Upper lobe of right lung (tissue), 1 donor: ENCODE measurements around the gene GSKIP. TPM values are rescaled to one million over a fixed set of nuclear protein-coding genes. Genes with fewer than 3 reads are reported as not detected.

ENCODE experiments used
- ATAC-seq: fragments of 200-7000 bp; cut with Tn5 transposase; one replicate; pipeline ENCODE4 v1.9.1; 2020; ENCODE audit warnings: mild to moderate bottlenecking, moderate library complexity
- DNase-seq: peaks from one replicate; pipeline ENCODE4 v3.0.0-alpha.2; 2020
- H3K27ac ChIP-seq: fragments of 200-600 bp; one replicate; pipeline ENCODE4 v1.8.0; 2022
- H3K27me3 ChIP-seq: fragments of 200-600 bp; one replicate; pipeline ENCODE4 v1.8.0; 2022; ENCODE audit warnings: mild to moderate bottlenecking
- H3K36me3 ChIP-seq: fragments of 200-600 bp; one replicate; pipeline ENCODE4 v1.8.0; 2022
- H3K4me1 ChIP-seq: fragments of 200-600 bp; one replicate; pipeline ENCODE4 v1.8.0; 2022
- H3K4me3 ChIP-seq: fragments of 200-600 bp; one replicate; pipeline ENCODE4 v1.8.0; 2022; ENCODE audit warnings: mild to moderate bottlenecking
- H3K9me3 ChIP-seq: fragments of 200-600 bp; one replicate; pipeline ENCODE4 v1.8.0; 2022
- intact Hi-C: fragments of 100-400 bp; cut with DNase I; formaldehyde crosslinking; loops from one replicate; pipeline ENCODE4 v1.11.0; 2022
- total RNA-seq: library from RNA; stranded (reverse); fragmentation: NEBNext Ultra II Directional; extraction: Animal tissue kit (Norgen Biotek cat#: 25700); gene quantifications from one replicate; pipeline ENCODE4 v1.2.1, GENCODE V29; 2021
- TF ChIP-seq, protein P1 (sequence below): fragments of 200-600 bp; IDR thresholded peaks from one replicate; pipeline ENCODE4 v1.8.0; 2022; ENCODE audit warnings: antibody characterized with exemption
- donor health status: DM: no; HTN: yes; CAD: no; lungs with severe emphysema.

GSKIP gene
- total RNA-seq, 1 donor from 2014 or later, result 13.9 TPM

DNA sequence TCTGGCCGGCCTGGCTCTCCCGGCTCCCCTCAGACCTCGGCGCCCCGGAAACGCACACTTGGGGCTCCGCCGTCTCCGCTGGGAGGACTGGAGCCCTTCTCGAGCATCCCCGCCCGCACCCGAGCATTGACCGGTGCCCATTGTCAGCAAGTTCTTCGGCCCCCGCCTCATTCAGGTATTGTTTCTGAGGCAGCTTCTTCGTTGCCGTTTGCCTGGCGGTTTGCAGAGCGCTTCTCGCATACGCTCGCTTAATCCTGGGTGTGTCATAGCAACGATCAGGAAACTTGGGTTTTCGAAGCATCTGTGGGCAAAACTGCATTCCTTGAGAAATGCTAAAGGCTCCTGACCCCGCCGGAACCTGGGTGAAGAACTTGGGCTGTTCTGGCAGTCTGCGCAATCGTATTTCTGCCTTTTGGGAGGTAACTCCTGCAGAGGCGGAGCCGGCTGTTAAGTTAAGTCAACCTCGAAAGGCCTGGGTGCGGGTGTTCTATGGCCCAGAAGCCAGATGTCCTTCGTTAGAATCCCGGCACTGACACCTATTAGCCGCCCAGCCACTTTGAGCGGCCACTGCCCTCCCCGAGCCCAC is 518 bp downstream of the GSKIP start:
- H3K4me3 ChIP-seq, result peak overlapping the region; percentile 97
- TF ChIP-seq, protein P1, sequence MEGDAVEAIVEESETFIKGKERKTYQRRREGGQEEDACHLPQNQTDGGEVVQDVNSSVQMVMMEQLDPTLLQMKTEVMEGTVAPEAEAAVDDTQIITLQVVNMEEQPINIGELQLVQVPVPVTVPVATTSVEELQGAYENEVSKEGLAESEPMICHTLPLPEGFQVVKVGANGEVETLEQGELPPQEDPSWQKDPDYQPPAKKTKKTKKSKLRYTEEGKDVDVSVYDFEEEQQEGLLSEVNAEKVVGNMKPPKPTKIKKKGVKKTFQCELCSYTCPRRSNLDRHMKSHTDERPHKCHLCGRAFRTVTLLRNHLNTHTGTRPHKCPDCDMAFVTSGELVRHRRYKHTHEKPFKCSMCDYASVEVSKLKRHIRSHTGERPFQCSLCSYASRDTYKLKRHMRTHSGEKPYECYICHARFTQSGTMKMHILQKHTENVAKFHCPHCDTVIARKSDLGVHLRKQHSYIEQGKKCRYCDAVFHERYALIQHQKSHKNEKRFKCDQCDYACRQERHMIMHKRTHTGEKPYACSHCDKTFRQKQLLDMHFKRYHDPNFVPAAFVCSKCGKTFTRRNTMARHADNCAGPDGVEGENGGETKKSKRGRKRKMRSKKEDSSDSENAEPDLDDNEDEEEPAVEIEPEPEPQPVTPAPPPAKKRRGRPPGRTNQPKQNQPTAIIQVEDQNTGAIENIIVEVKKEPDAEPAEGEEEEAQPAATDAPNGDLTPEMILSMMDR, result no peak
- H3K36me3 ChIP-seq, result no peaks in the 10 kb centered on the region
- no peaks in the 10 kb centered on the region for H3K9me3 ChIP-seq
- no peaks in the 10 kb centered on the region for H3K27me3 ChIP-seq
- DNase-seq (peak; percentile 76), ATAC-seq (peak; percentile 54)
- intact Hi-C loops, result no loop called here
- H3K27ac ChIP-seq, result peak overlapping the region; percentile 91
- H3K4me1 ChIP-seq, result peaks cover 26% of the 10 kb centered on the region

- Histone ChIP-seq H3K36me3 (no peaks in the 10 kb centered on the region), H3K27me3 (no peaks in the 10 kb centered on the region), H3K4me1 (peaks cover 26% of the 10 kb centered on the region), H3K9me3 (no peaks in the 10 kb centered on the region), H3K27ac (no peak overlapping the region), H3K4me3 (peak overlapping the region; percentile 97)
- intact Hi-C loops, result no loop called here
- ATAC-seq (no peak), DNase-seq (no peak)
- TF ChIP-seq, protein P1, result no peak
Observed at GRCh38 chr14:96364962-96365361, 1.6 kb downstream of the GSKIP start.

DNA sequence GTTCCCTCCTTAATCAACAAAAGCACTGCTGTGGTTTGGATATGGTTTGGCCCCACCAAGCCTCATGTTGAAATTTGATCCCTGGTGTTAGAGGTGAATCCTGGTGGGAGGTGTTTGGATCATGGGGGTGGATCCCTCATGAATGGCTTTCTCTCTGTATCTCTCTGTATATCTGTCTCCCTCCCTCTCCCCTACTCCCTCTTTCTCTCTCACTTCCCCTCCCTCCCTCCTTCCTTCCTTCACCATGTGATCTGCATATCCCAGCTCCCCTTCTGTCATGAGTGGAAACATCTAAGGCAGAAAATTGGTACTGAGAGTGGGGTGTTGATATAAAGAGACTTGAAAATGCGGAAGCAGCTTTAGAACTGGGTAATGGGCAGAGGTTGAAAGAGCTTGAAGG is 5.2 kb downstream of the GSKIP start:
- intact Hi-C loops, result no loop called here
- DNase-seq (no peak), ATAC-seq (no peak)
- TF ChIP-seq, protein P1, result no peak
- Histone ChIP-seq H3K4me1 (peaks cover 9% of the 10 kb centered on the region), H3K36me3 (no peaks in the 10 kb centered on the region), H3K9me3 (no peaks in the 10 kb centered on the region), H3K27ac (no peak overlapping the region), H3K4me3 (no peak overlapping the region), H3K27me3 (no peaks in the 10 kb centered on the region)

DNA sequence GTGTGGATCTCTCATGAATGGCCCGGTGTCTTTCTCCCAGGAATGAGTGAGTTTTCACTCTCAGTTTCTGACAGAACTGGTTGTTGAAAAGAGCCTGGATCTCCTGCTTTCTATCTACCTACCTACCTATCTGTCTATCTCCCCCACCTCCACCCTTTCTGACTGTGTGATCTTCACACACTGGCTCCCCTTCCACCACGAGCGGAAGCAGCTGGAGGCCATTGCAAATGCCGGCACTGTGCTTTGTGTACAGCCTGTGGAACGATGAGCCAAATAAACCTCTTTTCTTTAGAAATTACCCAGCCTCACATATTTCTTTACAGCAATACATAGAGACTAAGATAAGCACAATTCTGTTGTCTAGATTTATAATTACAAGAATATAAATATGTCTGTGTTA is 7.2 kb downstream of the GSKIP start:
- DNase-seq, result no peak
- H3K36me3 ChIP-seq, result no peaks in the 10 kb centered on the region
- H3K4me3 ChIP-seq, result no peak overlapping the region
- TF ChIP-seq, protein P1, result no peak
- ATAC-seq, result no peak
- no peak overlapping the region for H3K27ac ChIP-seq
- no peaks in the 10 kb centered on the region for H3K27me3 ChIP-seq
- no peaks in the 10 kb centered on the region for H3K4me1 ChIP-seq
- intact Hi-C loops, result no loop called here
- H3K9me3 ChIP-seq, result no peaks in the 10 kb centered on the region

DNA sequence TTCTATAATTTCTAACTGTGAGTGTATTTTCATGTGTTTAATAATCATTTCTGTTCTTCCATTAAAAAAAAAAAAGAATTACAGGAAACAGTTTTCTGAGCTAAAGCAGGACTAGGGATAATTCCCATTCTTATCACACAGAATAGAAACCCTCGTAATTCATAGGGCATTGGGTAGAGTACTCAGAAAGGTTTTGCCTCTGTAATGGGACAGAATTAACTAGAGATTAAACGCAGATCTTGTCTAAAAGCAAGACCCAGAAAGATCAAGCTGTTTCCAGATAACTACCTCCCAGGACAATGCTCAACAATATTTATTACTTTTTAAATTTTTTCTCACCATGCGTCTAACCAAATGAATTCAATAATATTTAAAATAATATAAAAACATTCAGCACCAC is 10.2 kb downstream of the GSKIP start:
- Histone ChIP-seq H3K27me3 (no peaks in the 10 kb centered on the region), H3K4me1 (no peaks in the 10 kb centered on the region), H3K4me3 (no peak overlapping the region), H3K9me3 (no peaks in the 10 kb centered on the region), H3K36me3 (no peaks in the 10 kb centered on the region), H3K27ac (no peak overlapping the region)
- no peak for DNase-seq
- intact Hi-C loops, result no loop called here
- ATAC-seq, result no peak
- TF ChIP-seq, protein P1, result no peak

GRCh38 chr14:96376093-96376492 is 12.8 kb downstream of the GSKIP start:
- intact Hi-C loops, result no loop called here
- no peak for DNase-seq
- no peak overlapping the region for H3K27ac ChIP-seq
- no peak for ATAC-seq
- no peak overlapping the region for H3K4me3 ChIP-seq
- no peaks in the 10 kb centered on the region for H3K9me3 ChIP-seq
- H3K4me1 ChIP-seq, result no peaks in the 10 kb centered on the region
- no peaks in the 10 kb centered on the region for H3K36me3 ChIP-seq
- H3K27me3 ChIP-seq, result no peaks in the 10 kb centered on the region
- TF ChIP-seq, protein P1, result no peak
